Neural progenitor cell (in vitro differentiated cells): ENCODE measurements around the gene SLC22A5.

Experiments
- CTCF ChIP-seq: fragments of 200-600 bp; sonication (generic); IDR thresholded peaks from 2 replicates; pipeline ENCODE4 v1.5.1; 2017; ENCODE audit warnings: antibody characterized with exemption, mild to moderate bottlenecking
- EZH2phosphoT487 ChIP-seq: fragments of 200-600 bp; sonication (generic); IDR thresholded peaks from 2 replicates; pipeline ENCODE4 v1.6.1; 2017; ENCODE audit warnings: antibody characterized with exemption

GRCh38 chr5:132380047-132380446 is 10.5 kb downstream of the SLC22A5 start:
- no peak for TF ChIP-seq CTCF
- TF ChIP-seq EZH2phosphoT487, result no peak
